Calu3 (cell line): Measurements from ENCODE around the gene FOXA3. TPM values are rescaled to one million over a fixed set of nuclear protein-coding genes. Genes with fewer than 3 reads are reported as not detected.

ENCODE experiments used
- BruUV-seq: library from RNA; stranded (reverse); fragments of 400-500 nt; replicated peaks from 2 replicates; lab custom pipeline; 2021; lab: Mats Ljungman, UMichigan
- CTCF ChIA-PET: fragments of 300-600 bp; sonication (Branson Sonifier 250); formaldehyde crosslinking; loops from one replicate; lab custom pipeline; 2022; ENCODE audit warnings: antibody characterized with exemption; lab: Charles Lee
- DNase-seq: peaks from one replicate; pipeline ENCODE4 v3.0.0; 2022
- H3K27ac Mint-ChIP-seq: one replicate; pipeline ENCODE4 v1.8.0; 2022; ENCODE audit warnings: mixed read lengths; ENCODE audit not compliant: unreplicated experiment
- H3K27me3 Mint-ChIP-seq: one replicate; pipeline ENCODE4 v1.8.0; 2022; ENCODE audit warnings: mixed read lengths; ENCODE audit not compliant: unreplicated experiment
- H3K36me3 Mint-ChIP-seq: one replicate; pipeline ENCODE4 v1.8.0; 2022; ENCODE audit warnings: mild to moderate bottlenecking, moderate library complexity, mixed read lengths; ENCODE audit not compliant: insufficient read depth, unreplicated experiment
- H3K4me1 Mint-ChIP-seq: one replicate; pipeline ENCODE4 v1.8.0; 2022; ENCODE audit warnings: mild to moderate bottlenecking, low read depth, mixed read lengths; ENCODE audit not compliant: unreplicated experiment
- H3K4me3 Mint-ChIP-seq: one replicate; pipeline ENCODE4 v1.8.0; 2022; ENCODE audit warnings: mild to moderate bottlenecking, low read depth, moderate library complexity, mixed read lengths; ENCODE audit not compliant: unreplicated experiment
- H3K9me3 Mint-ChIP-seq: one replicate; pipeline ENCODE4 v1.8.0; 2022; ENCODE audit warnings: low read depth, mixed read lengths; ENCODE audit not compliant: unreplicated experiment
- CTCF ChIP-seq: fragments of 200-600 bp; IDR thresholded peaks from one replicate; pipeline ENCODE4 v1.8.0; 2022; ENCODE audit warnings: antibody characterized with exemption; ENCODE audit not compliant: unreplicated experiment
- intact Hi-C: fragments of 100-400 bp; cut with micrococcal nuclease; formaldehyde crosslinking; loops from one replicate; pipeline ENCODE4 v1.10.0; 2022; ENCODE audit not compliant: unreplicated experiment
- total RNA-seq: library from RNA; stranded (reverse); gene quantifications from 2 replicates; pipeline ENCODE4 v1.2.3, GENCODE V29; 2022

Gene FOXA3
- total RNA-seq, 1 experiment from 2014 or later, result 12.1 TPM

- CTCF ChIA-PET, result no interaction called here
- TF ChIP-seq CTCF, result no peak
- H3K9me3 Mint-ChIP-seq, result no peaks in the 10 kb centered on the region
- BruUV-seq, result no TSS peak
- intact Hi-C loops, result no loop called here
- no peak overlapping the region for H3K27ac Mint-ChIP-seq
- no peak for DNase-seq
- no peaks in the 10 kb centered on the region for H3K27me3 Mint-ChIP-seq
- H3K4me3 Mint-ChIP-seq, result no peak overlapping the region
- H3K4me1 Mint-ChIP-seq, result peaks cover 20% of the 10 kb centered on the region
- H3K36me3 Mint-ChIP-seq, result peaks cover 20% of the 10 kb centered on the region
Observed at GRCh38 chr19:45870798-45871197, 6.7 kb downstream of the FOXA3 start.

GRCh38 chr19:45872095-45872919 lies 8.2 kb downstream of the FOXA3 start:
- CTCF ChIA-PET, result no interaction called here

GRCh38 chr19:45873219-45873772 lies 9.2 kb downstream of the FOXA3 start:
- no TSS peak for BruUV-seq
- CTCF ChIA-PET, result no interaction called here
- intact Hi-C loops, result no loop called here

More at GRCh38 chr19:45872095-45872919, 8.2 kb downstream of the FOXA3 start:
- TF ChIP-seq CTCF, result no peak
- peaks cover 14% of the 10 kb centered on the region for H3K4me1 Mint-ChIP-seq
- DNase-seq, result no peak
- H3K4me3 Mint-ChIP-seq, result no peak overlapping the region
- peaks cover 24% of the 10 kb centered on the region for H3K36me3 Mint-ChIP-seq
- no TSS peak for BruUV-seq
- no peaks in the 10 kb centered on the region for H3K9me3 Mint-ChIP-seq
- no peaks in the 10 kb centered on the region for H3K27me3 Mint-ChIP-seq
- intact Hi-C loops, result no loop called here
- no peak overlapping the region for H3K27ac Mint-ChIP-seq

GRCh38 chr19:45874620-45874966 lies 10.5 kb downstream of the FOXA3 start:
- no peaks in the 10 kb centered on the region for H3K27me3 Mint-ChIP-seq
- intact Hi-C loops, result no loop called here

More at GRCh38 chr19:45873219-45873772, 9.2 kb downstream of the FOXA3 start:
- H3K4me1 Mint-ChIP-seq, result peaks cover 19% of the 10 kb centered on the region
- H3K4me3 Mint-ChIP-seq, result no peak overlapping the region
- no peak overlapping the region for H3K27ac Mint-ChIP-seq
- H3K27me3 Mint-ChIP-seq, result no peaks in the 10 kb centered on the region
- no peaks in the 10 kb centered on the region for H3K9me3 Mint-ChIP-seq
- peaks cover 23% of the 10 kb centered on the region for H3K36me3 Mint-ChIP-seq
- no peak for DNase-seq
- no peak for TF ChIP-seq CTCF

More at GRCh38 chr19:45874620-45874966, 10.5 kb downstream of the FOXA3 start:
- Mint-ChIP-seq H3K36me3 (peaks cover 25% of the 10 kb centered on the region), H3K27ac (no peak overlapping the region), H3K9me3 (no peaks in the 10 kb centered on the region), H3K4me1 (peaks cover 28% of the 10 kb centered on the region), H3K4me3 (no peak overlapping the region)
- BruUV-seq, result no TSS peak
- TF ChIP-seq CTCF, result no peak
- CTCF ChIA-PET, result interaction anchor here (0.7 kb wide), 2 partner anchors 75 to 675 kb away, joined by 3 read pairs; no protein-coding TSS in a partner anchor
- DNase-seq, result no peak
